ENCODE data around the gene MBOAT7. TPM values are rescaled to one million over a fixed set of nuclear protein-coding genes. Genes with fewer than 3 reads are reported as not detected.
"Not testable (repeated sequence)": the region's sequence is repeated elsewhere in the genome, so short reads cannot be mapped to it uniquely, and the experiment has no call there.

Gene MBOAT7
- total and polyA plus RNA-seq, 2 donors from 2014 or later, result 41.6 to 64.4 TPM

DNA sequence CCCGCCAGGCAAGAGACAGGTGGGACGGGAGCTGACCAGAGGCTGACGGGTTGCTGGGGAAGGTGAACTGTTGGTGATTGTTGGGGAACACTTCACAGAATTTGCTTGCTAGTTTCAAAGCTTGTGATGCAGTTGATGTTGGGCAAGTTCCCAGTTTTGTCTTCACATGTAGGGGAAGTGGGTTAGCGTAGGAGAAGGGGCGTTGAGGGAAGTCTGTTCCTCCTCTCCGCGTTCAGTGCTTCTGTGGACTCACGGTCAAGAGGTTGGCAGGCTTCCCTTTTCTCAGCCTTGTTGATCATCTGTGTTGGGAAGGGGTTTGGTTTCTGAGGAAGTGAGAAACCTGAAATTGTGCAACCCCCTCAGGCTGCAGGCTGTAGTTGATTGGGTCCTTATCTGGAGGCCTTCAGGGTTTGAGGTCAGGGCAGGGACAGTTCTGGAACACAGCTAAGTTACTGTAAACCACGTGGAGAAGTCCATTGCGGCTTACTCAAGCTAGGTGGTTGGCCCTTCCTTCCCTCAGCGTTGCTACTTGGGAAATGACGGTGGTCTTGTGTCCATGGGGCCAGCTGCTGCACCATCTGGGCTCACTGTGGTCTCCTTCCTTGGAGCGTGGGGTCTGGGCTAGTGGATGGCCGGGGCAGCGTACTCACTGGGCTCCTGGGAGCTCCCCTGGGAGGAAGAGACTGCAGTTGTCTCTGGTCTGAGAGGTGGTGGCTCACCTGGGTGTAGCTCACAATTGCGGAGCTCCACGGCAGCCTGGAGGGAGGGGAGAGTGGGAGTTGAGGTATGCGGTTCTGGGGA, 18.8 kb upstream of the MBOAT7 start:
- H3K27me3 ChIP-seq (ENCODE audit: control insufficient read depth, insufficient read depth, low read length), result no peaks in the 10 kb centered on the region
- no peaks in the 10 kb centered on the region for H3K9me3 ChIP-seq (ENCODE audit: control insufficient read depth in 2 of 3, insufficient read depth in 1 of 3, low read length in 3 of 3)
- intact Hi-C loops (cut with DNase I), result no loop called here
- H3K36me3 ChIP-seq (ENCODE audit: control insufficient read depth in 2 of 3, insufficient read depth in 3 of 3, low read length in 3 of 3), result peaks cover 7 to 42% (median 27%) of the 10 kb centered on the region in 3 donors
- peaks cover 7 to 34% (median 25%) of the 10 kb centered on the region in 3 donors for H3K4me1 ChIP-seq (ENCODE audit: control insufficient read depth in 2 of 3, insufficient read depth in 2 of 3, low read depth in 1 of 3, low read length in 3 of 3)
- DNase-seq (peak in 4 of 5 donors; percentile 16 to 79 (median 40)), FAIRE-seq (no peak)
- peak overlapping the region; percentile 71 to 93 for H3K27ac ChIP-seq (ENCODE audit: low read depth in 2 of 2, low read length in 2 of 2)
- H3K9ac ChIP-seq (ENCODE audit: low read length in 3 of 3), result no peak overlapping the region
- TF ChIP-seq, protein P1, sequence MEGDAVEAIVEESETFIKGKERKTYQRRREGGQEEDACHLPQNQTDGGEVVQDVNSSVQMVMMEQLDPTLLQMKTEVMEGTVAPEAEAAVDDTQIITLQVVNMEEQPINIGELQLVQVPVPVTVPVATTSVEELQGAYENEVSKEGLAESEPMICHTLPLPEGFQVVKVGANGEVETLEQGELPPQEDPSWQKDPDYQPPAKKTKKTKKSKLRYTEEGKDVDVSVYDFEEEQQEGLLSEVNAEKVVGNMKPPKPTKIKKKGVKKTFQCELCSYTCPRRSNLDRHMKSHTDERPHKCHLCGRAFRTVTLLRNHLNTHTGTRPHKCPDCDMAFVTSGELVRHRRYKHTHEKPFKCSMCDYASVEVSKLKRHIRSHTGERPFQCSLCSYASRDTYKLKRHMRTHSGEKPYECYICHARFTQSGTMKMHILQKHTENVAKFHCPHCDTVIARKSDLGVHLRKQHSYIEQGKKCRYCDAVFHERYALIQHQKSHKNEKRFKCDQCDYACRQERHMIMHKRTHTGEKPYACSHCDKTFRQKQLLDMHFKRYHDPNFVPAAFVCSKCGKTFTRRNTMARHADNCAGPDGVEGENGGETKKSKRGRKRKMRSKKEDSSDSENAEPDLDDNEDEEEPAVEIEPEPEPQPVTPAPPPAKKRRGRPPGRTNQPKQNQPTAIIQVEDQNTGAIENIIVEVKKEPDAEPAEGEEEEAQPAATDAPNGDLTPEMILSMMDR (IDR thresholded peaks at IDR 0.05; ENCODE audit: borderline replicate concordance, extremely low read depth, insufficient read depth), result no peak
- no peak overlapping the region for H3K4me3 ChIP-seq (ENCODE audit: low read length in 3 of 3)

DNA sequence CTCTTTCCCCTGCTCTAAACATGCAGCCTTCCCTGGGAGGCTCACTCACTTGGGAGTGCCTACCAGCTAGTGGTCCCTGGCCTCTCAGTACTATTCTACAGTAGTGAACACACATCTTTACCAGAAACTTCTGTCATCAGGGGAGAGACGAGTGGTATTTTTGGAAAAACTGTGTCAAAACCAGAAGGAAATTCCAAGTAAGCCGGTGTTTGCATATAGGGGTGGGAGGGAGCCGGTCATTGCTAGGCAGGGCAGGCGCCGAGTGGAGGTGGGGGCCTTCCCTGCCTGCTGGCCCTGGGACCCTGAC, 18.2 kb upstream of the MBOAT7 start:
- intact Hi-C loops (cut with DNase I), result no loop called here
- TF ChIP-seq, protein P1 (IDR thresholded peaks at IDR 0.05; ENCODE audit: borderline replicate concordance, extremely low read depth, insufficient read depth), result no peak
- Histone ChIP-seq H3K27ac (ENCODE audit: low read depth in 2 of 2, low read length in 2 of 2) (peak overlapping the region in 1 of 2 donors; percentile 29), H3K9me3 (ENCODE audit: control insufficient read depth in 2 of 3, insufficient read depth in 1 of 3, low read length in 3 of 3) (no peaks in the 10 kb centered on the region), H3K36me3 (ENCODE audit: control insufficient read depth in 2 of 3, insufficient read depth in 3 of 3, low read length in 3 of 3) (peaks cover 12 to 48% (median 28%) of the 10 kb centered on the region in 3 donors), H3K9ac (ENCODE audit: low read length in 3 of 3) (no peak overlapping the region), H3K27me3 (ENCODE audit: control insufficient read depth, insufficient read depth, low read length) (no peaks in the 10 kb centered on the region), H3K4me1 (ENCODE audit: control insufficient read depth in 2 of 3, insufficient read depth in 2 of 3, low read depth in 1 of 3, low read length in 3 of 3) (peaks cover 10 to 40% (median 31%) of the 10 kb centered on the region in 3 donors), H3K4me3 (ENCODE audit: low read length in 3 of 3) (no peak overlapping the region)
- DNase-seq (peak in 1 of 5 donors; percentile 77), FAIRE-seq (no peak)

DNA sequence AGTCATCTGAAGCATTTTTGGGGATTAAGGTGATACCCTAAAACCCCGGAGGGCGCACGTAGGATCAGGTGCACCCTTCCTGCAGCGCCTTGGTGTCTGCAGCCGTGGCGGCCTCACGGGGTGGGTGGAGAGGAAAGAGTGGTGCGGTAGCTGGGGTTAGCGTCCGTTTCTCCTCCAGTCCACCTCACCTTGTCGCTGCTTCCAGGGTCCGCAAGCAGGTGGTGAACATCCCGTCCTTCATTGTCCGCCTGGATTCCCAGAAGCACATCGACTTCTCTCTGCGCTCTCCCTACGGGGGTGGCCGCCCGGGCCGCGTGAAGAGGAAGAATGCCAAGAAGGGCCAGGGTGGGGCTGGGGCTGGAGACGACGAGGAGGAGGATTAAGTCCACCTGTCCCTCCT, 17.8 kb upstream of the MBOAT7 start:
- peaks cover 12 to 44% (median 35%) of the 10 kb centered on the region in 3 donors for H3K4me1 ChIP-seq (ENCODE audit: control insufficient read depth in 2 of 3, insufficient read depth in 2 of 3, low read depth in 1 of 3, low read length in 3 of 3)
- peak in 1 of 5 donors; percentile 63 for DNase-seq
- H3K36me3 ChIP-seq (ENCODE audit: control insufficient read depth in 2 of 3, insufficient read depth in 3 of 3, low read length in 3 of 3), result peaks cover 16 to 52% (median 32%) of the 10 kb centered on the region in 3 donors
- intact Hi-C loops (cut with DNase I); H3K9ac ChIP-seq (ENCODE audit: low read length in 3 of 3); H3K27me3 ChIP-seq (ENCODE audit: control insufficient read depth, insufficient read depth, low read length); H3K4me3 ChIP-seq (ENCODE audit: low read length in 3 of 3); FAIRE-seq; H3K9me3 ChIP-seq (ENCODE audit: control insufficient read depth in 2 of 3, insufficient read depth in 1 of 3, low read length in 3 of 3); H3K27ac ChIP-seq (ENCODE audit: low read depth in 2 of 2, low read length in 2 of 2): not testable (repeated sequence)

DNA sequence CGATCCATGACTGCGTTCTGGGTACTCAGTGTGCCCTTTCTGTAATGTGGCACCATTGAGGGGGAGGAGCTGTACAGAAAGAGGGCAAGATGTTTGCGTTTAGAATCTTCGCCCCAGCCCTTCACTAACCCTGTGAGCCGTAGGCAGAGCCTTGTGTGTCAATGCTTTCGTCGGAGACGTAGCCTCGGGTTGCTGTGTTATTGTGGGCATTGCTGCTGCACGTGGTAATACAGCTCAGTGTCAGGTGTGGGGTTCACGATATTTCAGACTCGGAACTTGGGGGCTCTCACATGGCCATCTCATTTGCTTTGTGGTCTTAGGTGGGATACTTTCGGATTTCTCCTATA, 17.4 kb upstream of the MBOAT7 start:
- intact Hi-C loops (cut with DNase I), result no loop called here
- Histone ChIP-seq H3K36me3 (ENCODE audit: control insufficient read depth in 2 of 3, insufficient read depth in 3 of 3, low read length in 3 of 3) (peaks cover 20 to 54% (median 32%) of the 10 kb centered on the region in 3 donors), H3K9me3 (ENCODE audit: control insufficient read depth in 2 of 3, insufficient read depth in 1 of 3, low read length in 3 of 3) (no peaks in the 10 kb centered on the region), H3K4me1 (ENCODE audit: control insufficient read depth in 2 of 3, insufficient read depth in 2 of 3, low read depth in 1 of 3, low read length in 3 of 3) (peaks cover 12 to 47% (median 39%) of the 10 kb centered on the region in 3 donors), H3K27me3 (ENCODE audit: control insufficient read depth, insufficient read depth, low read length) (no peaks in the 10 kb centered on the region), H3K4me3 (ENCODE audit: low read length in 3 of 3) (no peak overlapping the region), H3K9ac (ENCODE audit: low read length in 3 of 3) (no peak overlapping the region), H3K27ac (ENCODE audit: low read depth in 2 of 2, low read length in 2 of 2) (peak overlapping the region in 1 of 2 donors; percentile 0)
- no peak for FAIRE-seq
- DNase-seq, result peak in 1 of 5 donors; percentile 26
- TF ChIP-seq, protein P1 (IDR thresholded peaks at IDR 0.05; ENCODE audit: borderline replicate concordance, extremely low read depth, insufficient read depth), result no peak

Data from kidney (tissue), 14 donors.